Loucy (cell line): Measurements from ENCODE around the gene ZW10.

Experiments
- EZH2phosphoT487 ChIP-seq: fragments of 200-600 bp; IDR thresholded peaks from 2 replicates; pipeline ENCODE4 v1.6.1; 2018; ENCODE audit warnings: antibody characterized with exemption, mild to moderate bottlenecking, moderate library complexity, borderline replicate concordance
- TF ChIP-seq, protein P1 (sequence below): fragments of 200-600 bp; sonication (generic); conservative IDR thresholded peaks from 2 replicates; pipeline ENCODE4 v1.5.1; 2014; ENCODE audit warnings: mild to moderate bottlenecking, antibody characterized with exemption, low read length

DNA sequence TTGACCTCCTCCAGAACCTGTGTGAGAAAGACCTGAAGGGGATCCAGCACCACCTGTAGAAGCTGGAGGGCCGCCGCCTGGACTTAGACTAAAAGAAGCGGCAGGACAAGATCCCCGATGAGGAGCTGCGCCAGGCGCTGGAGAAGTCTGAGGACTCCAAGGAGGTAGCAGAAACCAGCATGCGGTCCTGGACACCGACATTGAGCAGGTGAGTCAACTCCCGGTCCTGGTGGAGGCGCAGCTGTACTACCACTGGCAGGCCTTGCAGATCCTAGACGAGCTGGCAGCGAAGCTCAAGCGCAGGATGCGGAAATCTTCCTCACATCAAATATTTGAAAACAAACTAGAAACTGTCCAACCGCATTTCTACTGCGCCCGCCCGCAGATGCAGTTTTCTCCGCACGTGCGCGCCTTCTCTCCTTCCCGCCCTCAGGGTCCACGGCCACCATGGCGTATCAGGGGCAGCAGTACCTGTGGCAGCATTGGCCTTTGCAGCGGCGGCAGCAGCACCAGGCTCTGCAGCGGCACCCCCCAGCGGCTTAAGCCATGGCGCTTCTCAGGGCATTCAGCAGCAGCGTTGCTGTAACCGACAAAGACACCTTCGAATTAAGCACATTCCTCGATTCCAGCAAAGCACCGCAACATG, 16.3 kb upstream of the ZW10 start:
- TF ChIP-seq, protein P1, sequence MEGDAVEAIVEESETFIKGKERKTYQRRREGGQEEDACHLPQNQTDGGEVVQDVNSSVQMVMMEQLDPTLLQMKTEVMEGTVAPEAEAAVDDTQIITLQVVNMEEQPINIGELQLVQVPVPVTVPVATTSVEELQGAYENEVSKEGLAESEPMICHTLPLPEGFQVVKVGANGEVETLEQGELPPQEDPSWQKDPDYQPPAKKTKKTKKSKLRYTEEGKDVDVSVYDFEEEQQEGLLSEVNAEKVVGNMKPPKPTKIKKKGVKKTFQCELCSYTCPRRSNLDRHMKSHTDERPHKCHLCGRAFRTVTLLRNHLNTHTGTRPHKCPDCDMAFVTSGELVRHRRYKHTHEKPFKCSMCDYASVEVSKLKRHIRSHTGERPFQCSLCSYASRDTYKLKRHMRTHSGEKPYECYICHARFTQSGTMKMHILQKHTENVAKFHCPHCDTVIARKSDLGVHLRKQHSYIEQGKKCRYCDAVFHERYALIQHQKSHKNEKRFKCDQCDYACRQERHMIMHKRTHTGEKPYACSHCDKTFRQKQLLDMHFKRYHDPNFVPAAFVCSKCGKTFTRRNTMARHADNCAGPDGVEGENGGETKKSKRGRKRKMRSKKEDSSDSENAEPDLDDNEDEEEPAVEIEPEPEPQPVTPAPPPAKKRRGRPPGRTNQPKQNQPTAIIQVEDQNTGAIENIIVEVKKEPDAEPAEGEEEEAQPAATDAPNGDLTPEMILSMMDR, result no peak
- no peak for TF ChIP-seq EZH2phosphoT487
